HG02885 (cell line): ENCODE data around the gene LRRC28.
"Not testable (repeated sequence)": the region's sequence is repeated elsewhere in the genome, so short reads cannot be mapped to it uniquely, and the experiment has no call there.

Experiments
- ATAC-seq: cut with Tn5 transposase; IDR thresholded peaks from one replicate; pipeline ENCODE4 v1.9.1; 2021; ENCODE audit warnings: mild to moderate bottlenecking; ENCODE audit not compliant: unreplicated experiment, poor library complexity

The LRRC28 gene

DNA sequence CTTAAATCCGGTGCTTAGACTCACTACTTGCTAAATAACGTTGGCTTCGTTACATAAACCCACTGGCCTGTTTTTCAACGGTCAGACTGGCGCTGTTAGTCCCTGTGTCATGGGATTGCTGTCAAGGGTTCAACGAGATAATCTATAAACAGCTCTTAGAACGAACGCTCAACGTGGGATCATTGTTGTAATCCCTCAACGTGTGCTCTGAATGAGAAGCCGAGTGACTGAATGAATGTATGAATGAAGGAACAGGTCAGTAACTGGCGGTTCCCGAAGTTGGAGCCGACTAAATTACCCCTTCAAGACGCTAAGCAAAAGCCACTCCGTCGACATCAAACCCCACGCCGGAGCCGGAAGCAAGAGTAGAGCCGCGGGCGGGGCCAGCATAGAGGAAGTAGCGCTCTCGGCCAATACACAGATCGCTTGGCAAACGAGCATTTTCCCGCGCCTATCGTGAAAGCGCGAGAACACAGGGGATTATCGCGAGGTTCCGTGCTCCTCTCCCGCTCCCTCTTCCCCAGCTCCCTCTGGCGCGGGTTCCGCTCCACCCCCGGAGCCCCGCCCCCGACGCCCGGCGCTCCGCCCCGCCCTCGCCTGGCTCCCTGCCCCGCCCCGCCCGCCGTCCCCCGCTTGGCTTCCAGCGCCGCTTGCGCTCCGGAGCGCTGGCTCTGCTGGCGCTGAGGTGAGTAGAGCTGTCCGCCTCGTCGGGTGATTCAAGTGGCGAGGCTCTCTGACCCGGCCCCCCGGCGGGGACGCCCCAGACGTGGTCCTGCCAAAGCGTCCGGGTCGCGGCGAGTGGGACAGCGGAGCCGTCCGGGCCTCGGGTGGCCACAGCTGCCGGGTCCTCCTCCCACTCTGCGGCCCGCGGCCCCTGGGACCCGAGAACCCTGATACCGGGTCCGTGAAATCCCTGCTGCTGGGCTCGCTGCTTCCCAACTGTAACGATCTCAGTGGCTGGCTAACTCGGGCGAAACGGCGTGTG lies at the start of gene LRRC28:
Gene LRRC28 (plus strand): TSS at position 625 of the 985 bp plus-strand sequence. CDS start 4,477 bp downstream, outside the sequence.
- ATAC-seq: peak; percentile 93

DNA sequence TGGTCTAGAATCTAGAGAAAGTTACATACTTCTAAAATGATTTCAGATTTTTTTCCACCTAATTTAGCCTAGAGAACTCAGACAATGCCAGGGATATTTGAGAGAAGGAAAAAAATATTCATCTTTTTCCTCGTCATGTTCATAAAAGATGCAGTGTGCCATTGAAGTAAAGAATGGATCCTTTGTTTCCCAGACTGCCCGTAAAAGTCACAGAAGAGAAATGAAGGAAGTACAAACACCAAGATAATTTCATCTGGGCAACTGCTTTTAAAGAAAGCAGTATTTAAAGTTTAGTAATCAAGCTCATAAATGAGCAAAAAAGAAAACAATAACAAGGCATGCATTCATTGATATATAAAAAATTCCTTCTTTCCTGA lies 49.1 kb upstream of the LRRC28 start:
- ATAC-seq: no peak

DNA sequence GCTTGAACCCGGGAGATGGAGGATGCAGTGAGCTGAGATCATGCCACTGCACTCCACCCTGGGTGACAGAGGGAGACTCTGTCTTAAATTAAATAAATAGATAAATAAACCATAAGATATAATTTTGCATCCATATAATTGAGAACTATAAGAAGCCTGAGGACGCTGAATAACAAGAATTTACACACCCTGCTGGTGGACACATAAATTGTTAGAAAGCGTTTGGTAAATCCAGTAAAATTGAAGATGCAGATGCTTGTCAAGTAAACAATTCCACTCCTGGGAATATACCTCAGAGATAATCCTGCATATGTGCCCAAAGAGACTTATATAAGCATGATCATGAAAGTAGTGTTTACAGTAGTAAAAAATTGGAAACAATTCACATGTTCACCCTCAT lies 43.6 kb upstream of the LRRC28 start:
- no peak for ATAC-seq

DNA sequence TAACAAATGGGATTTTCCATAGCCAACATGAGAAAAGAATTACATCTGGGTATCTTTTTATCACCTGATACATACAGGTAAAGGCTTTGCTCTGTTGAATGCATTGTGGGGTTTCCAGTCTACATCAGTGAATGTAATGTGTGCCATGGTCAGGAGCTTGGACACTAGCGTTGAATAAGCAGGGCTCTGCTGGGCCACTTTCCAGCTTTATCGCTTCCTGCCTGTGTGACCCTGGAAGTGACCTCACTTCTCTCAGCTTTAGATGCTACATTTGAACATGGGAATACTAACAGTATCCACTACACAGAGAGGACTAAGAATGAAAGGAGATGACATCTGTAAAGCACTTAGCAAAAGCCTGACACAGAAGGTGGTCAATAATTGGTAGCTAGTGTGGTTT lies 42.0 kb upstream of the LRRC28 start:
- no peak for ATAC-seq

DNA sequence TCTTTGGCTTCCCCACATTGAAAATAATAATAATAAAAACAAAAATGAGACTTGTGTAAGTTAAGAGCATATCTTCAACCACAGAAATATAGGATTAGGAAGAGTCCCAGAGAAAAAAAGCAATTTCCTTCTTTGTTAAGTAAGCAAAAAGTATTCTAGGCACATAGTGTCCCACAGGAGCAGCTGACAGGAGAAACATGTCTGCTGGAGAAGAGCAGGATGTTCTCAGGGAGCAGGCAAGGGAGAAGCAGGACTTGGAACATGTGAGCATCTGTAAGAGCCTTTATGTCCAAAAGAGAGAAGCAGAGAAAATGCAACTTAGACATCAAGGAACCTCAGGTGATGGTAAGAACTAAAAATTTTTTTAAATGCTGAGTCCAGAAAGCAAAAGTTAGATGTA lies 40.9 kb upstream of the LRRC28 start:
- ATAC-seq: no peak

DNA sequence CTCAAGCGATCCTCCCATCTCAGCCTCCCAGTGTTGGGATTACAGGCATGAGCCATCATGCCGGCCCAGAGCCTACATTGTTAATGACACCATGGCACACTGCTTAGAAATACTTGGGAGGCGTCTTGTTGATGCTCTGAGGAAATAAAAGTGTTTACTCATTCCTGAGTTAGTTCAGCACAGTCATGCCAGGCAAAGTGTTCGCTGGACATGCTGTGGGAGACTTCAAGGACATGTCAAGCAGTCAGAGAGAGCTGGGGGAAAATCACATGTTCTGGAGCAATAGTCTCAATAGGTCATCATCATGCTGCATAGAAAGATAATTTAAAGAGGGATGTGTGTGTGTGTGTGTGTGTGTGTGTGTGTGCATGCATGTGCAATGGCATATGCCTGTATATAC lies 39.4 kb upstream of the LRRC28 start:
- no peak for ATAC-seq

DNA sequence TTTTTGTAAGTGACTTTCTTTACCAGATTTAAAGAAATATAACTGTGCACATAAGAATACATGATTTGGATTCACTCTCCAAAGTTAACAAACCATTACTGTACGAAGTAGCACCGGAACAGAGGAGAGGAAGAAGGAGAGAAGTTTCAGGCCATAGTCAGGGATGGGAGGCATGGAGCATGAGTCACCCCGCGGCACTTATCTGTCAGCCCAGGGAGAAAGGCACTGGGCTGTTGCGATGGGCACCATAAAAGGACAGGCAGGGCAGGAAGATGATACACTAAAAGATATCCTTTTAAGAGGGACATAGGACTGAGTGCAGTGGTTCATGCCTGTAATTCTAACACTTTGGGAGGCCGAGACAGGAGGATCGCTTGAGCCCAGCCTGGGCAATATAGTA lies 38.9 kb upstream of the LRRC28 start:
- ATAC-seq: no peak

DNA sequence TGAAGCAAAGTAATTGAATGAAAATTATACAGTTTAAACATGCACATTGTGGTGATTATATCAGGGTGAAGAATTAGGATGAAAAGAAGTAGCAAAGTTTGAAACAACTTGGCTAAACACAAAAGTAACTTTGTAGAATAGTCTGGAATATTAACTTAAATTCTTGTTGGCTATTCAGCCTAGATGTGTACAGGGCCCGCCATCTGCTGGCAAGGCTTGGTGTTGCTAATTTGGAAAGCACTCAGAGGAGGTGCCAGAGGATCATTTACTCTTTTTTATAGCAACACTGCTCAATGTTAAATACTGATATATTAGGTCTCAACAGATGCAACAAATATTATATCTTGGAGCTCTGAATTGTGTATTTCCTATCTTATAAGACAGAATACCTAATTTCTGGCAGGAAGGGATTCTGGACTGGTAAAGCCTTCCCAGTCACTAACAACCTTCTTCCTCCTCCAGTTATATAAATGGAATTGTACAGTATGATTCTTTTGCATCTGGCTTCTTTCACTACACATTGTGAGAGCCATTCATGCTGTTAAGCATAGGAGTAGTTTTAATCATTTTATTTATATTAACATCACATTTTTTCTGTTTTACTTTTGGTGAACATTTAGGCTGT lies 38.0 kb upstream of the LRRC28 start:
- peak; percentile 78 for ATAC-seq

DNA sequence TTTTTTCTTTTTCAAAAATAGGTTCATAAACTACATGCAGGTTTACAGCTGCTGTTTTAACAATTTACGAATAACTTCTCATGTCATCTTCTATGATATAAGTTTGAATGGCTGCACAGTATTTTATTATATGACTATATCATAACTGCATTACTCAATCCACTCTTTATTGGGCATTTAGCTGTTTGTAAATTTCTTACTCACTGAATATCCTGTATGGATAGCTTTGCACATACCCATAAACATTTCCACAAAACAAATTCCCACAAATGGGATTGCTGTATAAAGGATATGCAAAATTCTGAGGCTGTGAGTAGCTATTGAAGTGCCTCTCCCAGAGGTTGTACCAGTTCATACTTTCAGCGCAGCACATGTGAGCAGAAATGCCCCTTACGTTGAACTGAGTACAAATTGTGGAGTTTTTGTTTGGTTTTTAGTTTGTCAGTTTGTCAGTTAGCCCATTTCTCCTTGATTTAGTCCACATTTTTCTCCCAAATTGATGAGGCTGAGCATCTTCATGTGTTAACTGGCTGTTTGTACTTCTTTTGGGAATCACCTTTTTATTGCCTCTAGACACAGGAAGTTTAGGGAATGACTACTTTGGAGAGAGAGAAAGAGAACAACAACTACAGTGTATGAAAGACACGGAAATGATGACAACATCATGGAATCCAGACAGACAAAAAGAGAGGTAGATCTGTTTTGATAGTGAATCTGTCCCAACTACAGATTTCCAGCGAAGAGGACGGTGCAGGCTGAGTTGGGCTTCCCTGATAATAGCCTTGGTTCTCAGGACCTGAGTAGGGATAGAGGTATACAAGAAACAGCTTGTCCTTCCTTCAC lies 26.7 kb upstream of the LRRC28 start:
- no peak for ATAC-seq

DNA sequence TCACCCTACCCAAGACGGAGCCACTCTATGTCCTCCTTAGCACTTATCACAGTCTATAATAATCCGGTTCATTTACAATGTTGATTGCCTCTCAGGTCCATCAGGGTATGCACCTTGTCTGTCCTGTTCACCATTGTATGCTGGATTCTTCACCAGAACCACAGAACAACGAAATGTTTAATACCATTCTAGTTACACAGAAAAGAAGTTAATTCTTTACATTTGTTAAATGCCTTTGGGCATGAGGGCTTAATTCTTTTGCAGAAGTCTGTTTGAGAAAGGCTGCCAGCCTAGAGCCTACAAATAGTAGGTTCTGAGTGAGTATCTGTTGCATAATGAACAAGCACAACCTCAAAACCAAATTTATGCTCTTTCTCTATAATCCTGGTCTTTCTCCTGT lies 24.5 kb upstream of the LRRC28 start:
- no peak for ATAC-seq

DNA sequence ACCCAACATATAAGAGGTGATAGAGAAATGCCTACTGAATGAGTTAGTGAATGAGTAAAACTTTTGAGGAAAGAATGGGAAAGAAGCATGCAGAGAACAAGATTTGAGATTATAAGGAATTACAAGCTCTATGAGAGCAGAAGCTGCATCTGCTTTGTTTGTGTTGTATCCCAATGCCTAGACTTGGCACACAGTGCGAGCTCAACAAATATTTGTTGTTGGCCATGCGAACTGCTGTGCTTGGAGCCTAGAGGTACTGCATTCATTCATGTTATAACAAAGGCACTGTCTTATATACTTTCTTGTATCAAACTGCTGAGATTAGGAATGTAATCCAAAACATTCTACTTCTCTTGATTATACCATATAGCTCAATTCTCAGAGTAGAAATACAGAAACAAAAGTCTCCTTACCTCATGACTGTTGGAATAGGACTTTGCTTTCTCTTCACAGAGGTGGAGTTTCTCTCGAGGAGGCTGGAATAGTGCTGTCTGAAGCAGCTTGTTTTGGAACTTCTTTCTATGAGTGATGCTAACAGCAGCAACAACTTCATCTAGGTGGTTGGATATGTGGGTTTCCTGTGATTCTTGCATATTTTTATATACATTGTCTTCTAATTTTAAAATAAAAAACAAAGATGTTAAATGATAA lies 23.0 kb upstream of the LRRC28 start:
- no peak for ATAC-seq

DNA sequence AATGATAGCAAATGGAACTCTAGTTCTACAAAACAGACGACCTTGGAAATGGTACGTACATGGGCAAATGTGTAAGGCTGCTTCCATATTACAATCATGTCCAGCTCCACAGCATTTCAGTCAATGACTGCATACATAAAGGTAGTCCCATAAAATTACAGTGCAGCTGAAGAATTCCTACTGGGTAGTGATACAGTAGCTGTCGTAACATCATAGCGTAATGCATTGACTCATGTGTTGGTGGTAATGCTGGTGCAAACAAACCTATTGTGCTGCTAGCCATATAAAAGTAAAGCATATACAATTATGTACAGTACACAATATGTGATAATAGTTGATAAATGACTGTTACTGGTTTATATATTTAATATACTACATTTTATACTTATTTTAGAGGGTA lies 20.4 kb upstream of the LRRC28 start:
- no peak for ATAC-seq

DNA sequence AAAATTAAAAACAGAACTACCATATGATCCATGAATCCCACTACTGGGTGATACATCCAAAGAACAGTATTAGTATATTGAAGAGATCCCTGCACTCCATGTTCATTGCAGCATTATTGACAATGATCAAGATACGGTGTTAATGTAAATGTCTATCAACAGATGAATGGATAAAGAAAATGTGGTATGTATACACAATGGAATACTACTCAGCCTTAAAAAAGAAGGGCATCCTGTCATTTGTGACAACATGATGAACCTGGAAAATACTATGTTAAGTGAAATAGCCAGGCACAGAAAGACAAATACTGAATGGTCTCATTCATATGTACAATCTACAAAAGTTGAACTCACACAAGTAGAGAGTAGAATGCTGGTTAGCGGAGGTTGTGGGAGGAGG lies 18.5 kb upstream of the LRRC28 start:
- ATAC-seq: no peak

DNA sequence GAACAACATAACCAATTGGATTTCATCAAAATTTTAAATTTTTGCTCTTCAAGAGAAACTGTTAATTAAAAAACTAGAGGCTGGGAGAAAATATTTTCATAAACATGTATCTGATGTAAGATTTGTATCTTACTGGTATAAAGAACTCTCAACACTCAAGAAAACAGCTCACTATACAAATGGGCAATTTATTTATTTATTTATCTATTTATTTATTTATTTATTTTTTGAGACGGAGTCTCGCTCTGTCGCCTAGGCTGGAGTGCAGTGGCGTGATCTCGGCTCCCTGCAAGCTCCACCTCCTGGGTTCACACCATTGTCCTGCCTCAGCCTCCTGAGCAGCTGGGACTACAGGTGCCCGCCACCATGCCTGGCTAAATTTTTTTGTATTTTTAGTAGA lies 17.1 kb upstream of the LRRC28 start:
- ATAC-seq: not testable (repeated sequence)

DNA sequence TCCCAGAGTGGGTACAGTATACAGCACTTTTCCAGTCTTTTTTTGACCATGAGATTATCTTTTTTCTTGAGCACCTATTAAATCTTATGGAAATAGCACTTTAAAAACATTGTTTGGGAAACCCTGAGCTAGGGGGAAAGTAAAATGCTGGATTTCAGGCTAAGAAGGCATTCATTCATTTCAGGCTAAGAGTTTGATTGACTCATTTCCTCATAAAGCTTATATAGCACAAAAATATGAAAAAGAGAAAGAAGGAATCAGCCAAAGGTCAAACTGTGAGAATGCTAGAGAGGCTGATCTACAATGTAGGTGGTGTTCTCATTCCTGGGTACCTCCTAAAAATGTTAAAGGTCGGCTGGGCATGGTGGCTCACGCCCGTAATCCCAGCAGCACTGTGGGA lies 12.4 kb upstream of the LRRC28 start:
- no peak for ATAC-seq

DNA sequence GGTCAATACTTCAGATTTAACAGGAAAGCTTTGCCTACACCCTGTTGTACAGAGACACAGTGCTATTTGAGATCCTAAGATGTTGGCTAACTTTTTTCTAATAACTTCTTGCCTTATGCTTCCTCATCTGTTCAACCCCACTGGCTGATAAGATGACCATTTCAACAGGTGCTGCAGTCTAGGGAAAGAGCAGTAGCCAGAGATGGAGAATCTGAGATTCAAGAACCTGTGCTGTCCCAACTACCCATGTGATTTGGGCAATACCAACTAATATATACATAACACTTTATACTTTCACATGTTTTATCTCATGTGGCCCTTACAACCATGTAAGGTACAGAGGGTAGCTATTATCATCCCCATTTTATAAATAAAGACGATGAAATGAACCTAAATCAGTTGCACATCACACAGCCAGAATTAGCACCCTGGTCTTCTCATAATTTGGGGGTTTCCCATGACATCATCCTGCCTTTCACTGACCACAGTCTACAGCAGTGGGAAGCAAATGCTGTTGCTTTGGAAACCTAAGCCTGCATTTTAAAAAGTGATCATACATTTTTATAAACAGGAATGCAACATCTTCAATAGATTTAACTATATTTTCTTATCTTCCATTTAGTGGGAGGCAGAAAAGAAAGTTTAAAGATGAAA lies 11.6 kb upstream of the LRRC28 start:
- ATAC-seq: peak; percentile 98

DNA sequence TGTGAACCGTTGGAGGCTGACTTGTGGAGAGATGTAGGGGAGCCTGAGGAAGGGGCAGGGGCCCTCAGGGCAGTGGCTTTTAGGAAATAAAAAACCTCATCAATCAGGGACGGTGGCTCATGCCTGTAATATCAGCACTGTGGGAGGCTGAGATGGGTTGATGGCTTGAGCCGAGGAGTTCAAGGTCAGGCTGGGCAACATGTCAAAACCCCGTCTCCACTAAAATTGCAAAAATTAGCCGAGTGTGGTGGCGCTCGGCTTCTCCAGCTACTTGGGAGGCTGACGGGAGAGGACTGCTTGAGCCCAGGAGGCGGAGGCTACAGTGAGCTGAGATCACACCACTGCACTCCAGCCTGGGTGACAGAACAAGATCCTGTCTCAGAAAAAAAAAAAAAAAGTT lies 9.5 kb upstream of the LRRC28 start:
- no peak for ATAC-seq

DNA sequence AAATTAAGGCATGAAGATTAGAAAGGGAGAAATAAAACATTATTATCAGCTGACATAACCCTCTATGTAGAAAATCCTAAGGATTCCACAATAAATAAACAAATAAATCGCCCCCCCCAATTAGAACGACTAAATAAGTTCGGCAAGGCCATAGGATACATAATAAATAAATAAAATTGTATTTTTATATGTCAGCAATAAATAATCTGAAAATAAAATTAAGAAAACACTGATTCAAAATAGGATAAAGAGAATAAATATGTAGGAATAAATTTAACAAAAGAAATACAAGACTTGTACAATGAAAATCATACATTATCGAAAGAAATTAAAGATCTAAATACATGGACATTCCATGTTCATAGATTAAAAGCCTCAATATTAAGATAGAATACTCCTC lies 7.0 kb upstream of the LRRC28 start:
- ATAC-seq: no peak

DNA sequence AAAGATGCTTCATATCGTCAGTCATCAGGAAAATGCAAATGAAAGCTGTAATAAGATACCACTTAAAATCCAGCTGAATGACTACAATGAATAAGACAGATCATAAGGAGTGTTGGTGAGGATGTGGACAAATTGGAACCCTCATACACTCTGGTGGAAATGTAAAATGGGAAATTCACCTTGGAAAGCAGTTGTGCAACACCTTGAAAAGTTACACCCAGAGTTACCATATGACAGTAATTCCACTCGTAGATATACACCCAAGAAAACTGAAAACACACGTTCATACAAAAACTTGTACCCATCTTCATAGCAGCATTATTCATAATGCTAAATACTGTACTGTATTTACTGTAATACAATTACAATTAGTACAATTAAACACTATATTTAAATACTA lies 4.2 kb upstream of the LRRC28 start:
- ATAC-seq: no peak
